Fibroblast of skin of abdomen (primary cell): ENCODE data around the gene NEO1.

Source experiments
- DNase-seq: peaks from one replicate; pipeline ENCODE4 v3.0.0-alpha.2; 2013

Gene NEO1

GRCh38 chr15:73225358-73226015 is 173.2 kb downstream of the NEO1 start:
- DNase-seq: no peak

GRCh38 chr15:73226093-73226814 is 174.0 kb downstream of the NEO1 start:
- no peak for DNase-seq

DNA sequence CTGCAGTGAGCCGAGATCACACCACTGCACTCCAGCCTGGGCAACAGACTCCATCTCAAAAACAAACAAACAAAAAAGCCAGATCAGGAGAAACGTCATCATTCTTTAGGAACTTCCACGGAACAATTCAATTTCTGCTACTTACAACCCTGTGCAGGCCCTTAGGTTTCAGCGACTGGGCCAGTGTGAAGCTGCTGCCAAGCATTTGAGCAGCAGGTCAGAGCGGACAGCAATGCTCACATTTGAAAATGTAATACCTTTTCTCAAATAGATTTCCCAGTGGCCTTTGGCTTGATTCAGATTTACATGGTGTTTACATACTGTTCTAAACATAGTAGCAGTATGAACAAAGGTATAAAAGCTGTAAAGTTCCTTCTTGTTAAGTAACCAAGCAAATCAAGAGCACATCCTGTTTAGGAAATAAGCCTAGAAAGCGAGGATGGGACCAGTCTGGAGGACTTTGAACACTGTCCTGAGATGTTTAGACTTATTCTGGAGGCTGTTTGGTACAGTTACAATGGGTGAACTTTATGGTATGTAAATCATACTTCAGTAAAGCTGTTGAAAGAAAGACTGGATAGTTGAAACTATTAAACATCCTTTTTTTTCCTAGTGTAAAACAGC is 175.3 kb downstream of the NEO1 start:
- no peak for DNase-seq

DNA sequence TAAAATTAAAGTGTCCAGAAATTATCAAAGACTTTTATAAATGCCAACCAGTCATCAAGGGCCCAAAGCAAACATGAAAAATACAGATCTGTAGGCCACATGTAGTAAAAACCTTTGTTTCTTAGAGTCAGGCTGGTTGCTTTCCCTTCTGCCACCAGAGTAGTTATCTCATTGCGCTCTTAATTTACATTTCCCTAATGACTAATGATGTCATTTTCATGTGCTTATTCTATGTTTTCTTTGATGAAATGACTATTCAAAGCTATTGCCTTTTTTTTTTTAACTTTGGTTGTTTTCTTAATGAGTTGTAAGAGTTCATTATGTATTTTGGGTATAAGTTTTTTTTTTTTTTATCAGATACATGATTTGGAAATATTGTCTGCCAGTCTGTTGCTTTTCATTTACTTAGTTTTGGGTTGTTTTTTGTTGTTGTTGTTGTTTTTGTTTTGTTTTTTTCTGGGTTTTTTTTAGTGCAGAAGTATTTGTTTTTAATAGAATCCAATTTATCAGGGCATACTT is 175.9 kb downstream of the NEO1 start:
- no peak for DNase-seq

GRCh38 chr15:73231661-73232419 is 179.6 kb downstream of the NEO1 start:
- DNase-seq: no peak

GRCh38 chr15:73232776-73233175 is 180.5 kb downstream of the NEO1 start:
- DNase-seq: no peak

DNA sequence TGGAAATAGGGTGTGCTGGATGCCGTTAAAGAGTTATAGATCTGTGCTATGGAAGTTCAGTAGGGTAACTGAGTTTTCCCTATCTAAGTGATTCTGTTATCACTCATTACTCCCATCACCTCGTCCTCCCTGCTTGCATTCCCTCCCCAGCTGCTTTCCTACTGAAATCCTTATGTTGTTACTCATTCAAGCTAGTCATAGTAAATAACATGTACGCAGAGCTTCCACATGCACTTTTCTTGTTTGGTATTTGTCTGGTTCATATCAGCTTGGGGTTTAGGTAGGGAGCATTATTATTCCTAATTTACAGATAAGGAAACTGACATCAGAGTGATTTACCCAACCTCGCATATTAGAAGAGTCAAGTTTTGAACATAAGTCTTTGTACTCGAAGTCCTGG is 181.4 kb downstream of the NEO1 start:
- DNase-seq: no peak

DNA sequence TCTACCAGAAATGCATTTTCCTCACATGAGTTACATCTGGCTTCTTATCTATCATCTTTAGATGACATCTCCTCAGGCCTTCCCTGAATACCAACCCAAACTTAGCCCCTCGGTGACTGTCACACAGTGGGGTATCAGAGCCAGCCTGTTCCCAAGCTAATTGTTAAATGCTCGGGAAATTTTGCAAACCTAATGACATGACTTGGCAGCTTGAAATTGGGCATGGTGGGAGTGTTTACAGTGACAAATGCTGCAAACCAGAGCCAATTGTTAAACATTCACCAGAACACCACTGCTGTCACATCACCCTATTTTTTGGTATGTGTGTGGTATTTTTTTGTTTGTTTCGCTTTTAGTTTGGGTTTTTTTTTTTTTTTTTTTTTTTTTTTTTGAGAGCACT is 185.6 kb downstream of the NEO1 start:
- no peak for DNase-seq

DNA sequence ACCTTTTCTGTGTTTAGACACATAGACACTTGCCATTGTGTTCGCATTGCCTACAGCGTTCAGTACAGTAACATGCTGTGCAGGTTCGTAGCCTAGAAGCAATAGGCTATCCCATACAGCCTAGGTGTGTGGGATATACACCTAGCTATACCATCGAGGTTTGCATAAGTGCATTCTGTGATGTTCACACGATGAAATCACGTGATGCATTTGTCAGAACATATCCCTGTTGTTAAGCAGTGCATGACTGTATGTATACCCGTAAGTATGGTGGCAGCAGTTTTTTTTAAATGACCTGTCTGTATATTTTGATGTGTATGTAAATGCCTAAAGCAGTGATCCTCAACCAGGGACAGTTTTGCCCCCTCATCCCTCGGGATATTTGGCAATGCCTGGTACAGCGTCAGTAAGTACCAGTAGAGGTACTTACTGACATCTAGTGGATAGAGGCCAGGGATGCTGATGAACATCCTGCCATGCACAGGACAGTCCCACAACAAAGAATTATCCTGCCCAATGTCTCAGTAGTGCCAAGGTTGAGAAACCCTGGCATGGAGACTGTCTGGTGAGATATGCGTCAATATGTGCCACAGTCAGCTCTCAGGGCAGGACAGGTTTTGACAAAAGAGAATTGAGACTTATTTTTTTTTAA is 187.4 kb downstream of the NEO1 start:
- DNase-seq: no peak

GRCh38 chr15:73240866-73241499 is 188.7 kb downstream of the NEO1 start:
- peak; percentile 58 for DNase-seq

- DNase-seq: no peak
Observed at GRCh38 chr15:73244333-73244732, 192.1 kb downstream of the NEO1 start.

GRCh38 chr15:73246439-73246838 is 194.2 kb downstream of the NEO1 start:
- no peak for DNase-seq

- DNase-seq: no peak
Observed at GRCh38 chr15:73246898-73247297, 194.6 kb downstream of the NEO1 start.

DNA sequence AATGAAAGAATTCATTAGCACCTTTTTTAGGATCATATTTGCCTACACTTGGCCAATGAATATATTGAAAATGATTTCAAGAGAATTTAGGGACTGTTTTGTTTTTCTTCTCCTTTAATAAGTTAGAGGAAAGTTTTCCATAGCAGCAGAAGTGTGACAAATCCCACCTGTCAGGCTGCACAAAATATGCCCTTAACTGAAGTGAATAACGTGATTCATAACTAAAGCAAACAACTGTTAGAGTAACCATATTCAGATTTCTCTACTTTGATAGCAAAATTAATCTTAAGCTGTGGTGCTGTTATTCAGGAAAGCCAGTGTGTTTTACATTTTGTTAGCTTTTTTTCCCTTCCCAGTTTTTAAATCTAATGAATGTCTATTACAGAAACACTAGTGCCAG is 195.1 kb downstream of the NEO1 start:
- DNase-seq: no peak

DNA sequence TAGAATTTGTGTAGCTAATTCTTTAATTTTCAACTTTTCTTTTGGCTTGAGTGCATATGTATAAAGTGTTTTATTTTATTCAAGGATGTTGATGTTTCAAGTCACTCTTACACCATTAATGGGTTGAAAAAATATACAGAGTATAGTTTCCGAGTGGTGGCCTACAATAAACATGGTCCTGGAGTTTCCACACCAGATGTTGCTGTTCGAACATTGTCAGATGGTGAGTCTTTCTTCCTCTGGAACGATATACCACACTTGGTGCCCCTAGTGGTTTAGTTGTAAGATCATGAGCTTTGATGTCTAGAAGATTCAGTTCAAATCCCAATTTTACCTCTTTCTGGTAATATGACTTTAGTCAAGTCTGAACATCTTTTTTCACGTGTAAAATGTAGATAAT is 197.2 kb downstream of the NEO1 start:
- DNase-seq: no peak

GRCh38 chr15:73254598-73254997 is 202.3 kb downstream of the NEO1 start:
- no peak for DNase-seq

- DNase-seq: no peak
Observed at GRCh38 chr15:73258271-73259108, 206.2 kb downstream of the NEO1 start.

DNA sequence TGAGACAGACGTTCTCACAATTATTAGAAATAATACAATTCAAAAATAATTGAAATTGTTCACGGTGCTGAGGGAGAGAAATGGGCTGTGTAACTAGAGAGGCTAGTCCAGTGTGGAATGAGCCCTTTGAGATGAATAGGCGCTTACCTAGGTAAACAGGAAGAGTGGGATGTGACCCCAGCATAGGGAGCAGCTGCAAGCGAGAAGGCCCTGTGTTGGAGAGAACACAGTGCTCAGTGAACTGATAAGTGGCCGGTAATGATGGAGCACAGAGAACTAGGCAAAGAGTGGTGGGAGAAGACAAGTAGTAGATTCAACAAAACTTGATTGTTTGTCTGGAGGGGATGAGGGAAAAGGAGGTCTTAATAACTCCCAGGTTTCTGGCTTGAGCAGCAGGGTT is 212.6 kb downstream of the NEO1 start:
- no peak for DNase-seq

DNA sequence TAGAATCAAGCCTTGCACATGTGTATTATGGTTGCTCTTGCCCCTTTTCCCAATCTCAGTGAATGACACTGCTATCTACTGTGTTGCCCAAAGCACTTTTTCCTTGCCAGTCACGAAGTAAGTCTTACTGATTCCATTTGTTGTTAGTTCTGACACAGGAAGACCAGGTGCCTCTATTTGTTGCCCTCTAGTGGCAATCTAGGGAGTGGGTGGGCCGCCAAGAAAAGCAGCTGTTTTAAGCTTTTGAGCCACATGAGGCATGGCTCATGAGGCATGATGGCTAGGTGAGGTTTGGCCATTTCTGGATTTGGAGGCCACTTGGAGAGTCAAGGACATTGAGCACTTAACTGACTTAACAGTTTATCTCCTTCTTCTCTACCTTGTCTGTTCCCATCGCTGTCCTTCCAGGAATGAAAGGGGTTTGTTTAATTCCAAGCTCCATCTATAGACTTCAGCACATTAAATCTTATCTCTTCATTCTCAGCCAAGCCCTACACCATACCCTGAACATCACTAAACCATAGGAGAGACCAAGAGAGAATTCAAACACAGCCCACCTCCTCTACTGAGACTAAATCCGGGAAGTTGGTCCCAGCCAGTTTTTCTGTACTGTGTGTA is 213.4 kb downstream of the NEO1 start:
- DNase-seq: peak; percentile 45

- DNase-seq: no peak
Observed at GRCh38 chr15:73268457-73268856, 216.2 kb downstream of the NEO1 start.
